ENCODE measurements around the gene IPP. TPM values are rescaled to one million over a fixed set of nuclear protein-coding genes. Genes with fewer than 3 reads are reported as not detected.
"Not testable (repeated sequence)": the region's sequence is repeated elsewhere in the genome, so short reads cannot be mapped to it uniquely, and the experiment has no call there.

The IPP gene
- total RNA-seq, 1 donor from 2014 or later, result 13.4 TPM

- TF ChIP-seq CTCF (IDR thresholded peaks at IDR 0.05), result no peak
- H3K4me1 ChIP-seq, result no peaks in the 10 kb centered on the region
- H3K36me3 ChIP-seq, result peaks cover 17% of the 10 kb centered on the region
- no peaks in the 10 kb centered on the region for H3K27me3 ChIP-seq (ENCODE audit: low read depth)
- H3K27ac ChIP-seq, result no peak overlapping the region
- ATAC-seq, result no peak
- intact Hi-C loops (cut with DNase I), result no loop called here
- no peaks in the 10 kb centered on the region for H3K9me3 ChIP-seq
- DNase-seq, result no peak
- no peak overlapping the region for H3K4me3 ChIP-seq
These were observed 11.3 kb downstream of the IPP start for GRCh38 chr1:45739137-45739536.

- Histone ChIP-seq H3K27me3 (ENCODE audit: low read depth) (no peaks in the 10 kb centered on the region), H3K4me1 (peaks cover 9% of the 10 kb centered on the region), H3K4me3 (no peak overlapping the region), H3K27ac (peak overlapping the region; percentile 48), H3K9me3 (no peaks in the 10 kb centered on the region), H3K36me3 (peaks cover 23% of the 10 kb centered on the region)
- intact Hi-C loops (cut with DNase I), result no loop called here
- no peak for TF ChIP-seq CTCF (IDR thresholded peaks at IDR 0.05)
- DNase-seq (no peak), ATAC-seq (no peak)
These were observed 19.6 kb downstream of the IPP start for GRCh38 chr1:45730780-45731319.

- no peak for TF ChIP-seq CTCF (IDR thresholded peaks at IDR 0.05)
- Histone ChIP-seq H3K27me3 (ENCODE audit: low read depth) (no peaks in the 10 kb centered on the region), H3K9me3 (no peaks in the 10 kb centered on the region), H3K27ac (peak overlapping the region; percentile 48), H3K4me1 (peaks cover 9% of the 10 kb centered on the region), H3K4me3 (no peak overlapping the region), H3K36me3 (peaks cover 23% of the 10 kb centered on the region)
- ATAC-seq, result peak; percentile 84 to 90
- peak; percentile 63 for DNase-seq
- intact Hi-C loops (cut with DNase I), result no loop called here
These were observed 20.2 kb downstream of the IPP start for GRCh38 chr1:45730075-45730779.

GRCh38 chr1:45726007-45726406 lies 24.4 kb downstream of the IPP start:
- H3K4me1 ChIP-seq, result peaks cover 12% of the 10 kb centered on the region
- H3K36me3 ChIP-seq, result peaks cover 23% of the 10 kb centered on the region
- H3K27ac ChIP-seq; H3K27me3 ChIP-seq (ENCODE audit: low read depth); ATAC-seq; H3K9me3 ChIP-seq; H3K4me3 ChIP-seq; intact Hi-C loops (cut with DNase I); DNase-seq: not testable (repeated sequence)

GRCh38 chr1:45723248-45723930 lies 27.1 kb downstream of the IPP start:
- ATAC-seq (no peak), DNase-seq (no peak)

More at GRCh38 chr1:45723248-45723930, 27.1 kb downstream of the IPP start:
- Histone ChIP-seq H3K27me3 (ENCODE audit: low read depth) (no peaks in the 10 kb centered on the region), H3K36me3 (peaks cover 23% of the 10 kb centered on the region), H3K27ac (no peak overlapping the region), H3K4me3 (no peak overlapping the region), H3K9me3 (no peaks in the 10 kb centered on the region), H3K4me1 (peaks cover 5% of the 10 kb centered on the region)
- no peak for TF ChIP-seq CTCF (IDR thresholded peaks at IDR 0.05)
- intact Hi-C loops (cut with DNase I), result no loop called here

Measured in lower lobe of right lung (tissue), 2 donors.